Astrocyte of the spinal cord (primary cell): ENCODE data around the gene DDX4.
"Not testable (repeated sequence)": the region's sequence is repeated elsewhere in the genome, so short reads cannot be mapped to it uniquely, and the experiment has no call there.

Experiments used
- DNase-seq: peaks from one replicate; pipeline ENCODE4 v3.0.0; 2011; ENCODE audit warnings: low read depth, low spot score
- H3K4me3 ChIP-seq: 2 replicates; pipeline ENCODE4 v1.5.1; 2011; ENCODE audit warnings: low read depth, mild to moderate bottlenecking, low read length, moderate library complexity
- in situ Hi-C: cut with HindIII; loops from 2 replicates; pipeline ENCODE4 v1.10.0; 2017; ENCODE audit warnings: low sequenced_read_pairs
- TF ChIP-seq, protein P1 (sequence below): IDR thresholded peaks from 2 replicates; pipeline ENCODE4 v1.5.1; 2012; ENCODE audit warnings: low read depth, mild to moderate bottlenecking, low read length, inconsistent platforms

DDX4 gene

GRCh38 chr5:55737793-55738192 is at the start of gene DDX4:
DDX4 (plus strand) TSS chr5:55738061; CDS start chr5:55738964, 903 bp downstream.
- TF ChIP-seq, protein P1, sequence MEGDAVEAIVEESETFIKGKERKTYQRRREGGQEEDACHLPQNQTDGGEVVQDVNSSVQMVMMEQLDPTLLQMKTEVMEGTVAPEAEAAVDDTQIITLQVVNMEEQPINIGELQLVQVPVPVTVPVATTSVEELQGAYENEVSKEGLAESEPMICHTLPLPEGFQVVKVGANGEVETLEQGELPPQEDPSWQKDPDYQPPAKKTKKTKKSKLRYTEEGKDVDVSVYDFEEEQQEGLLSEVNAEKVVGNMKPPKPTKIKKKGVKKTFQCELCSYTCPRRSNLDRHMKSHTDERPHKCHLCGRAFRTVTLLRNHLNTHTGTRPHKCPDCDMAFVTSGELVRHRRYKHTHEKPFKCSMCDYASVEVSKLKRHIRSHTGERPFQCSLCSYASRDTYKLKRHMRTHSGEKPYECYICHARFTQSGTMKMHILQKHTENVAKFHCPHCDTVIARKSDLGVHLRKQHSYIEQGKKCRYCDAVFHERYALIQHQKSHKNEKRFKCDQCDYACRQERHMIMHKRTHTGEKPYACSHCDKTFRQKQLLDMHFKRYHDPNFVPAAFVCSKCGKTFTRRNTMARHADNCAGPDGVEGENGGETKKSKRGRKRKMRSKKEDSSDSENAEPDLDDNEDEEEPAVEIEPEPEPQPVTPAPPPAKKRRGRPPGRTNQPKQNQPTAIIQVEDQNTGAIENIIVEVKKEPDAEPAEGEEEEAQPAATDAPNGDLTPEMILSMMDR, result no peak
- no peak within 1 kb of the TSS for H3K4me3 ChIP-seq
- in situ Hi-C loops, result no loop called here
- no peak for DNase-seq

GRCh38 chr5:55691265-55692105 is 46.4 kb upstream of the DDX4 start:
- TF ChIP-seq, protein P1, result peak; percentile 50
- peak; percentile 70 for DNase-seq
- in situ Hi-C loops, result no loop called here
- H3K4me3 ChIP-seq, result no peak overlapping the region

- no peak overlapping the region for H3K4me3 ChIP-seq
- DNase-seq, result no peak
- in situ Hi-C loops, result no loop called here
- TF ChIP-seq, protein P1, result no peak
These were observed 45.8 kb upstream of the DDX4 start for GRCh38 chr5:55692106-55692417.

DNA sequence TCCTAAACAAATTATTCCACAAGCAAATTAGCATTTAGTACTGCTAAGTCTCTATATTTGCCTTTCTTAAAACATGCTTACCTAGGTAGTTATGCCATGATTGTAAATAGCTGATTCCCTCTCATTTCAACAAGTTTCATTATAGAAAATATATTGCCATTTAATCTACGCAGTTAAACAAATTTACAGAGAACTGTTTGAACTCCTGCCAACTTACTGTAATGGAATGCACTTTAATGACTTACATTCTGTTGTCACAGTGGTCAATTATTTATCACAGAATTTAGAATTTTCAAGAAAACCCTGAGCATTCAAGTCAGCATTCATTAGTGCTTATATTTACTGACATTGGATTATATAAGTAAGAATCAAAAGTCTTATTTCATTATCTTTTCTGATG is 45.4 kb upstream of the DDX4 start:
- no peak overlapping the region for H3K4me3 ChIP-seq
- TF ChIP-seq, protein P1, result no peak
- in situ Hi-C loops, result no loop called here
- no peak for DNase-seq

DNA sequence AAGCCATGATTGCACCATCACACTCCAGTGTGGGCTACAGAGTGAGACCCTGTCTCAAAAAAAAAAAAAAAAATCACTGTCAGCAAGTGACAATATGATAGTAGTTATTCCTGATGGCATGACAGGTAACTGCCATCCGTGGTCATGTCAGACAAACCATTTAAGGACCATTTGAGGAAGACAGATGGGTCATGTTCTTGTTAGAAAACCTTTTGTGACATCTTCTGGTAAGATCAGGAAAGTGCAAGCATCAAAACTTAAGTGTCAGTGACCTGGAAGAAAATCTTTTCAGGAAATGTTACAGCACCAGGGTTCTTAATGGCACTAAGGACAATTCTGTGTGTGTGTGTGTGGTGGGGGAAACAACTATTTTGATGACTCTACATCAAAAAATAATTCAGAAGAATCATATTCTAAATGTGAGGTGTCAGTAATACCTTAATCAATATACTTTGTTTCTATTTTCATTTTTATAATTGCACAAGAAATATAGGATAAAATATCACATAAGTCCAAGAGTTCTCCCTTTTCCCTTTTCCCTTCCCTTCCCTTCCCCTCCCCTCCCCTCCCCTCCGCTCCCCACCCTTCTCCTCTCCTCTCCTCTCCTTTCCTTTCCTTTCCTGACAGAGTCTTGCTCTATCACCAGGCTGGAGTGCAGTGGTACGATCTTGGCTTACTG is 43.6 kb upstream of the DDX4 start:
- in situ Hi-C loops, result no loop called here
- no peak overlapping the region for H3K4me3 ChIP-seq
- peak; percentile 24 for DNase-seq
- TF ChIP-seq, protein P1, result peak; percentile 49

GRCh38 chr5:55696704-55697103 is 41.2 kb upstream of the DDX4 start:
- H3K4me3 ChIP-seq, in situ Hi-C loops, DNase-seq: not testable (repeated sequence)

DNA sequence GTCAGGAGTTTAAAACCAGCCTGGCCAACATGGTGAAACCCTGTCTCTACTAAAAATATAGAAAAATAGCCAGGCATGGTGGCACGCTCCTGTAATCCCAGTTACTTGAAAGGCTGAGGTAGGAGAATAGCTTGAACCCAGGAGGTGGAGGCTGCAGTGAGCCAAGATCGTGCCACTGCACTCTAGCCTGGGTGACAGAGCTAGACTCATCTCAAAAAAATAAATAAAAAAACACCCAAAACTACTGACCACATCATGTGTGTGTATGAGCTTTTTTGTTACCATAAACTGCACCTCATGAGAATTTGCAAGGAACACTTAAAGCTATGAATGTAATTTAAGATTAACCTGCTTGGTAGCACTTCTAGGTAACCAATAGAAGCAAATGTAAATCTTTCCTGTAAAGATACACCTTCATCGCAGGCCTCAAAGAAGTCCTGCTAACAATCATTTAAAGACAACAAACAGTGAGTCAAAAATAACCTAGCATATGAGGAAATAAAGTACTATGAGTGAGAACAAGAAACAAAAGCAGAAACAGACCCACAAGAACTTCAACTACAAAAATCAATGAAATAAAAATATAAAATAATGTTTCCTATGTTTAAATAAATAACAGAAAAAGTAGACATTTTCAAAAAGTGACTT is 38.7 kb upstream of the DDX4 start:
- TF ChIP-seq, protein P1, result no peak
- in situ Hi-C loops, result no loop called here
- DNase-seq, result no peak
- no peak overlapping the region for H3K4me3 ChIP-seq
